Right lobe of liver (tissue), 4 donors: ENCODE data around the gene WDFY2.

Experiments used
- CTCF ChIP-seq, 4 donors: fragments of 200-600 bp in 3 of 4; fragments of 450-650 bp in 1 of 4; IDR thresholded peaks; one replicate each; pipeline versions ENCODE4 v1.5.1 to v1.8.0; 2016 to 2022; ENCODE audit warnings: antibody characterized with exemption in 4 of 4, mild to moderate bottlenecking in 2 of 4
- POLR2A ChIP-seq: fragments of 450-650 bp; IDR thresholded peaks from one replicate; pipeline ENCODE4 v1.6.1; 2017; ENCODE audit warnings: antibody characterized with exemption, mild to moderate bottlenecking
- donor health status: DM: no; HTN: no; CAD: no.
- donor health status: DM: no; HTN: no; CAD: no.
- donor health status: DM: no; HTN: yes; CAD: no.

GRCh38 chr13:51630288-51630615 is 46.0 kb downstream of the WDFY2 start:
- no peak for TF ChIP-seq CTCF (IDR thresholded peaks at IDR 0.05)
- no peak for TF ChIP-seq POLR2A
